Coronary artery (tissue), 2 donors: ENCODE data around the gene TSPAN14.

ENCODE experiments used
- DNase-seq: peaks from one replicate; pipeline ENCODE4 v3.0.0-alpha.2; 2017; ENCODE audit warnings: low spot score
- H3K27ac ChIP-seq, 2 donors: fragments of 200-600 bp; sonication (generic); one replicate each; pipeline ENCODE4 v1.5.1; 2016 to 2019
- H3K4me3 ChIP-seq: fragments of 200-600 bp; sonication (generic); 2 replicates; pipeline ENCODE4 v1.5.1; 2016; ENCODE audit warnings: mild to moderate bottlenecking, moderate library complexity
- CTCF ChIP-seq: fragments of 200-600 bp; sonication (generic); IDR thresholded peaks from one replicate; pipeline ENCODE4 v1.5.1; 2019; ENCODE audit warnings: antibody characterized with exemption

The TSPAN14 gene

GRCh38 chr10:80460399-80461207 is 6.5 kb downstream of the TSPAN14 start:
- DNase-seq = no peak
- peak overlapping the region; percentile 30 for H3K4me3 ChIP-seq
- H3K27ac ChIP-seq = peak overlapping the region; percentile 18 to 83
- no peak for TF ChIP-seq CTCF

- no peak for DNase-seq
- no peak overlapping the region for H3K4me3 ChIP-seq
- peak overlapping the region; percentile 18 to 83 for H3K27ac ChIP-seq
- TF ChIP-seq CTCF = no peak
Observed at GRCh38 chr10:80461208-80462183, 7.4 kb downstream of the TSPAN14 start.

- DNase-seq = no peak
- Histone ChIP-seq H3K4me3 (peak overlapping the region; percentile 52), H3K27ac (peak overlapping the region; percentile 56 to 83)
- no peak for TF ChIP-seq CTCF
Observed at GRCh38 chr10:80462299-80462980, 8.3 kb downstream of the TSPAN14 start.

GRCh38 chr10:80462981-80463741 is 9.1 kb downstream of the TSPAN14 start:
- peak overlapping the region; percentile 56 to 83 for H3K27ac ChIP-seq
- no peak for TF ChIP-seq CTCF
- H3K4me3 ChIP-seq = peak overlapping the region; percentile 52
- no peak for DNase-seq

GRCh38 chr10:80463868-80464267 is 9.8 kb downstream of the TSPAN14 start:
- DNase-seq = no peak
- Histone ChIP-seq H3K27ac (peak overlapping the region in 1 of 2 donors; percentile 83), H3K4me3 (peak overlapping the region; percentile 33)
- TF ChIP-seq CTCF = no peak
